Thyroid gland (tissue), 4 donors: ENCODE results near the gene PLA2G3.

Experiments used
- CTCF ChIP-seq, 6 experiments: fragments of 200-600 bp in 3 of 6; fragments of 450-650 bp in 3 of 6; sonication (generic) in 3 of 6; IDR thresholded peaks; one replicate each; pipeline ENCODE4 v1.5.1; 2016 to 2019; ENCODE audit warnings: antibody characterized with exemption in 6 of 6, mild to moderate bottlenecking in 2 of 6, inconsistent platforms in 1 of 6, moderate library complexity in 1 of 6
- POLR2A ChIP-seq, 2 donors: fragments of 450-650 bp; IDR thresholded peaks; one replicate each; pipeline ENCODE4 v1.6.1; 2017; ENCODE audit warnings: antibody characterized with exemption in 2 of 2, mild to moderate bottlenecking in 2 of 2, moderate library complexity in 1 of 2

GRCh38 chr22:31102441-31103081 lies 37.7 kb downstream of the PLA2G3 start:
- TF ChIP-seq CTCF (IDR thresholded peaks at IDR 0.05) (no peak), POLR2A (IDR thresholded peaks at IDR 0.05) (no peak)
